ENCODE results near the gene DDA1. TPM values are rescaled to one million over a fixed set of nuclear protein-coding genes. Genes with fewer than 3 reads are reported as not detected.

The DDA1 gene
- total and polyA plus RNA-seq, 10 of the 15 experiments (the other 5 are each of a cell fraction or from before 2014, with no cell fraction given): 0.76 to 71.0 (median 39.4) TPM

- Histone ChIP-seq H2AFZ (ENCODE audit: control insufficient read depth, low read depth, low read length) (no peak overlapping the region), H3K4me1 (ENCODE audit: control insufficient read depth, insufficient read depth, low read length) (no peaks in the 10 kb centered on the region), H3K4me3 (no peak overlapping the region), H3K27ac (ENCODE audit: control insufficient read depth, insufficient read depth) (no peak overlapping the region), H3K9ac (ENCODE audit: control insufficient read depth, insufficient read depth, low read length) (no peak overlapping the region), H4K20me1 (ENCODE audit: control insufficient read depth, insufficient read depth) (no peaks in the 10 kb centered on the region), H3K79me2 (ENCODE audit: control insufficient read depth, insufficient read depth, low read length) (no peaks in the 10 kb centered on the region), H3K27me3 (replicated peaks in 1 of 2; ENCODE audit: control insufficient read depth in 2 of 2, insufficient read depth in 2 of 2, low read length in 1 of 2) (no peaks in the 10 kb centered on the region), H3K9me3 (replicated peaks; ENCODE audit: control insufficient read depth, insufficient read depth, low read length) (no peaks in the 10 kb centered on the region), H3K36me3 (ENCODE audit: control insufficient read depth in 2 of 2, insufficient read depth in 2 of 2, low read length in 1 of 2) (no peaks in the 10 kb centered on the region), H3K4me2 (ENCODE audit: control insufficient read depth, insufficient read depth) (no peak overlapping the region)
- DNase-seq (ENCODE audit: low read depth, low spot score) (no peak), ATAC-seq (no peak), FAIRE-seq (no peak)
- no TSS peak for BruUV-seq (replicated peaks)
- ChIA-PET SMC1A (ENCODE audit: uncharacterized antibody, unreplicated experiment) (interaction anchor here (0.5 kb wide), 1 partner anchor 59 kb away, joined by 3 read pairs; no protein-coding TSS in a partner anchor), CTCF (interaction anchor here (1.0 to 3.0 kb wide), 3 partner anchors 9 to 36 kb away, joined by 3 to 11 read pairs (median 7); partner anchors contain the start of gene CCDC194), RAD21 (ENCODE audit: unreplicated experiment) (no interaction called here), POLR2A (interaction anchor here (0.7 kb wide), 1 partner anchor 72 kb away, joined by 3 read pairs; no protein-coding TSS in a partner anchor)
- WGBS (ENCODE audit: insufficient coverage, insufficient replicate concordance, low lambda C conversion rate, missing lambda C conversion rate): 32% methylated on average over 7 of the region's 7 CpGs
- in situ Hi-C loops (cut with MboI): no loop called here
- TF ChIP-seq MTA2 (IDR thresholded peaks at IDR 0.05; ENCODE audit: low read depth) (no peak), MTA3 (IDR thresholded peaks at IDR 0.05; ENCODE audit: borderline replicate concordance, low read length) (no peak), SPI1 (IDR thresholded peaks at IDR 0.05; ENCODE audit: borderline replicate concordance, insufficient read depth, low read depth, low read length) (no peak), ZNF622 (IDR thresholded peaks at IDR 0.05) (no peak), TCF12 (IDR thresholded peaks at IDR 0.05; ENCODE audit: low read depth, low read length) (no peak), IRF3 (IDR thresholded peaks at IDR 0.05) (no peak), SIX5 (IDR thresholded peaks at IDR 0.05; ENCODE audit: low read depth, low read length, severe bottlenecking) (no peak), TAF1 (IDR thresholded peaks at IDR 0.05; ENCODE audit: borderline replicate concordance, low read depth, low read length) (no peak), BRCA1 (IDR thresholded peaks at IDR 0.05; ENCODE audit: low read depth, low read length) (no peak), FOS (IDR thresholded peaks at IDR 0.05; ENCODE audit: borderline replicate concordance, extremely low read depth, insufficient read length) (no peak), ETV6 (conservative IDR thresholded peaks at IDR 0.05 in 1 of 2, IDR thresholded peaks at IDR 0.05 in 1 of 2; ENCODE audit: borderline replicate concordance in 1 of 2, low read depth in 1 of 2) (no peak), MYB (IDR thresholded peaks at IDR 0.05; ENCODE audit: borderline replicate concordance, low read depth, low read length) (no peak), PAX8 (IDR thresholded peaks at IDR 0.05) (no peak), NFIC (IDR thresholded peaks at IDR 0.05; ENCODE audit: low read depth, low read length) (no peak), ATF2 (IDR thresholded peaks at IDR 0.05; ENCODE audit: low read length) (no peak), MYC (IDR thresholded peaks at IDR 0.05; ENCODE audit: insufficient read depth, insufficient read length, insufficient replicate concordance, low read length, severe bottlenecking) (no peak), MEF2A (IDR thresholded peaks at IDR 0.05; ENCODE audit: insufficient read depth, low read depth, low read length) (no peak), POU2F2 (IDR thresholded peaks at IDR 0.05; ENCODE audit: borderline replicate concordance, low read depth, low read length) (no peak)
- TF ChIP-seq, protein P1, sequence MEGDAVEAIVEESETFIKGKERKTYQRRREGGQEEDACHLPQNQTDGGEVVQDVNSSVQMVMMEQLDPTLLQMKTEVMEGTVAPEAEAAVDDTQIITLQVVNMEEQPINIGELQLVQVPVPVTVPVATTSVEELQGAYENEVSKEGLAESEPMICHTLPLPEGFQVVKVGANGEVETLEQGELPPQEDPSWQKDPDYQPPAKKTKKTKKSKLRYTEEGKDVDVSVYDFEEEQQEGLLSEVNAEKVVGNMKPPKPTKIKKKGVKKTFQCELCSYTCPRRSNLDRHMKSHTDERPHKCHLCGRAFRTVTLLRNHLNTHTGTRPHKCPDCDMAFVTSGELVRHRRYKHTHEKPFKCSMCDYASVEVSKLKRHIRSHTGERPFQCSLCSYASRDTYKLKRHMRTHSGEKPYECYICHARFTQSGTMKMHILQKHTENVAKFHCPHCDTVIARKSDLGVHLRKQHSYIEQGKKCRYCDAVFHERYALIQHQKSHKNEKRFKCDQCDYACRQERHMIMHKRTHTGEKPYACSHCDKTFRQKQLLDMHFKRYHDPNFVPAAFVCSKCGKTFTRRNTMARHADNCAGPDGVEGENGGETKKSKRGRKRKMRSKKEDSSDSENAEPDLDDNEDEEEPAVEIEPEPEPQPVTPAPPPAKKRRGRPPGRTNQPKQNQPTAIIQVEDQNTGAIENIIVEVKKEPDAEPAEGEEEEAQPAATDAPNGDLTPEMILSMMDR (IDR thresholded peaks at IDR 0.05 in 2 of 3, conservative IDR thresholded peaks at IDR 0.05 in 1 of 3; ENCODE audit: control insufficient read depth in 2 of 3, extremely low read depth in 1 of 3, insufficient read depth in 1 of 3, low read depth in 3 of 3, low read length in 3 of 3): no peak
- TF ChIP-seq, protein P2, sequence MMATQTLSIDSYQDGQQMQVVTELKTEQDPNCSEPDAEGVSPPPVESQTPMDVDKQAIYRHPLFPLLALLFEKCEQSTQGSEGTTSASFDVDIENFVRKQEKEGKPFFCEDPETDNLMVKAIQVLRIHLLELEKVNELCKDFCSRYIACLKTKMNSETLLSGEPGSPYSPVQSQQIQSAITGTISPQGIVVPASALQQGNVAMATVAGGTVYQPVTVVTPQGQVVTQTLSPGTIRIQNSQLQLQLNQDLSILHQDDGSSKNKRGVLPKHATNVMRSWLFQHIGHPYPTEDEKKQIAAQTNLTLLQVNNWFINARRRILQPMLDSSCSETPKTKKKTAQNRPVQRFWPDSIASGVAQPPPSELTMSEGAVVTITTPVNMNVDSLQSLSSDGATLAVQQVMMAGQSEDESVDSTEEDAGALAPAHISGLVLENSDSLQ (IDR thresholded peaks at IDR 0.05): no peak
- intact Hi-C loops (cut with micrococcal nuclease; ENCODE audit: unreplicated experiment): no loop called here
Measured at GRCh38 chr19:17358395-17358794, 49.0 kb downstream of the DDA1 start.

Data from GM12878 (cell line).